AG04449 (cell line): ENCODE data around the gene RTN1.

Experiments
- CTCF ChIA-PET: fragments of 350-600 bp; formaldehyde crosslinking; extraction: SDS; loops from one replicate; lab custom pipeline; 2021; ENCODE audit warnings: antibody characterized with exemption; lab: Yijun Ruan, JAX
- POLR2A ChIA-PET: fragments of 400-600, 350-600 bp; formaldehyde crosslinking; extraction: SDS; loops from one replicate; lab custom pipeline; 2020; ENCODE audit warnings: antibody characterized with exemption, inconsistent platforms; lab: Yijun Ruan, JAX
- DNase-seq: peaks from one replicate; pipeline ENCODE4 v3.0.0-alpha.2; 2010; ENCODE audit warnings: low read depth, low spot score
- H3K4me3 ChIP-seq: 2 replicates; pipeline ENCODE4 v1.5.1; 2011; ENCODE audit warnings: low read depth, mild to moderate bottlenecking, control low read depth, low read length
- TF ChIP-seq, protein P1 (sequence below): IDR thresholded peaks from one replicate; pipeline ENCODE4 v1.5.1; 2011; ENCODE audit warnings: mild to moderate bottlenecking, moderate library complexity, low read length, control low read depth, inconsistent platforms; ENCODE audit not compliant: insufficient read depth; ENCODE audit errors: missing control alignments

Gene RTN1

GRCh38 chr14:59570122-59570521, 300.5 kb downstream of the RTN1 start:
- CTCF ChIA-PET = interaction anchor here (0.6 to 2.0 kb wide), 2 partner anchors 62 to 282 kb away, joined by 4 to 8 read pairs; no protein-coding TSS in a partner anchor
- no peak for DNase-seq
- TF ChIP-seq, protein P1, sequence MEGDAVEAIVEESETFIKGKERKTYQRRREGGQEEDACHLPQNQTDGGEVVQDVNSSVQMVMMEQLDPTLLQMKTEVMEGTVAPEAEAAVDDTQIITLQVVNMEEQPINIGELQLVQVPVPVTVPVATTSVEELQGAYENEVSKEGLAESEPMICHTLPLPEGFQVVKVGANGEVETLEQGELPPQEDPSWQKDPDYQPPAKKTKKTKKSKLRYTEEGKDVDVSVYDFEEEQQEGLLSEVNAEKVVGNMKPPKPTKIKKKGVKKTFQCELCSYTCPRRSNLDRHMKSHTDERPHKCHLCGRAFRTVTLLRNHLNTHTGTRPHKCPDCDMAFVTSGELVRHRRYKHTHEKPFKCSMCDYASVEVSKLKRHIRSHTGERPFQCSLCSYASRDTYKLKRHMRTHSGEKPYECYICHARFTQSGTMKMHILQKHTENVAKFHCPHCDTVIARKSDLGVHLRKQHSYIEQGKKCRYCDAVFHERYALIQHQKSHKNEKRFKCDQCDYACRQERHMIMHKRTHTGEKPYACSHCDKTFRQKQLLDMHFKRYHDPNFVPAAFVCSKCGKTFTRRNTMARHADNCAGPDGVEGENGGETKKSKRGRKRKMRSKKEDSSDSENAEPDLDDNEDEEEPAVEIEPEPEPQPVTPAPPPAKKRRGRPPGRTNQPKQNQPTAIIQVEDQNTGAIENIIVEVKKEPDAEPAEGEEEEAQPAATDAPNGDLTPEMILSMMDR = peak; percentile 11
- no peak overlapping the region for H3K4me3 ChIP-seq
- POLR2A ChIA-PET = no interaction called here

DNA sequence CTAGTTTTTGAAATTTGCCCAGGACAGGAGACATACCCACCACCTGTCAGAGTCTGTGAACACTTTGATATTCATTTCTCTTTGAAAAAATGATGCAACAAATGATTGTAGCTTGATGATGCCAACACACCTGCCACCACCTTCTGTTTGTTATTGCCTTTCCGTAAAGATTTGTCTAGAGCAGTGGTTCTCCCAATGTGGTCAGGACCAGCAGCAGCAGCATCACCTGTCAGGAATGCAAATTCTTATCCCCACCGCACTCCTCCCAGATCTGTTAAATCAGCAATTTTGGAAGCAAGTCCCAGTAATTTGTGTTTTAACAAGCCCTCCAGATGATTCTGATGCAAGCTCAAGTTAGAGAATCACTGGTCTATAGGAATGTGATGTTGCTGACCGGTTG, 303.9 kb downstream of the RTN1 start:
- H3K4me3 ChIP-seq = no peak overlapping the region
- ChIA-PET POLR2A (no interaction called here), CTCF (interaction anchor here (1.2 to 5.4 kb wide), 2 partner anchors 11 to 70 kb away, joined by 3 to 34 read pairs; partner anchors contain the start of gene CCDC175)
- DNase-seq = no peak
- TF ChIP-seq, protein P1 = no peak

GRCh38 chr14:59566296-59566695, 304.3 kb downstream of the RTN1 start:
- POLR2A ChIA-PET = no interaction called here
- no peak for DNase-seq
- TF ChIP-seq, protein P1 = no peak
- H3K4me3 ChIP-seq = no peak overlapping the region
- CTCF ChIA-PET = interaction anchor here (1.2 to 5.4 kb wide), 2 partner anchors 11 to 69 kb away, joined by 3 to 34 read pairs; partner anchors contain the start of gene CCDC175

- no peak for DNase-seq
- TF ChIP-seq, protein P1 = no peak
- CTCF ChIA-PET = interaction anchor here (5.4 kb wide), 1 partner anchor 12 kb away, joined by 34 read pairs; the partner anchor contains the start of gene CCDC175
- no peak overlapping the region for H3K4me3 ChIP-seq
- POLR2A ChIA-PET = no interaction called here
Observed at GRCh38 chr14:59565087-59565486, 305.5 kb downstream of the RTN1 start.

GRCh38 chr14:59564366-59564765, 306.2 kb downstream of the RTN1 start:
- POLR2A ChIA-PET = no interaction called here
- CTCF ChIA-PET = interaction anchor here (5.4 kb wide), 1 partner anchor 13 kb away, joined by 34 read pairs; the partner anchor contains the start of gene CCDC175
- no peak for DNase-seq
- no peak overlapping the region for H3K4me3 ChIP-seq
- TF ChIP-seq, protein P1 = no peak

DNA sequence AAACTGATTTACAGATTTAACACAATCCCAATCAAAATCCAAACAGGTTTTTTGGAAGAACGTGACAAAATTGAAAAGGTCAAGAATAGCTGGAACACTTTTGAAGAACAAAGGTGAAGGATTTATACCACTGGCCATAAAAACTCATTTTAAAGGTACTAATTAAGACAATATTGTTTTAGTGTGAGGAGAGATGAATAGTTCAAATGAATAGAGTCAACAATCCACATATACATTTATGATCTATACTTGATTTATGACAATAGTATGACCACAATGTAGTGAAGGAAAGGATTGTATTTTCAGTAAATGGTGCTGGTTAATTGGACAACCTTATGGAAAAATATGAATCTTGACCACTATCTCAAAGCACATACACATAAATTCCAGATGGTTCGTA, 323.3 kb downstream of the RTN1 start:
- ChIA-PET CTCF (interaction anchor here (3.1 kb wide), 1 partner anchor 29 kb away, joined by 10 read pairs; the partner anchor contains the start of gene CCDC175), POLR2A (no interaction called here)

More for the DNA sequence above, 323.3 kb downstream of the RTN1 start:
- no peak overlapping the region for H3K4me3 ChIP-seq
- TF ChIP-seq, protein P1 = no peak
- no peak for DNase-seq
